KOPT-K1 (cell line): ENCODE data around the gene CRISPLD2.

ENCODE experiments used
- H3K27ac ChIP-seq: fragments of 200-600 bp; sonication (generic); 2 replicates; pipeline ENCODE4 v1.5.1; 2016; ENCODE audit warnings: antibody characterized with exemption, mild to moderate bottlenecking, low read depth, low read length; ENCODE audit not compliant: poor library complexity, severe bottlenecking
- H3K36me3 ChIP-seq: fragments of 200-600 bp; sonication (generic); 2 replicates; pipeline ENCODE4 v1.5.1; 2017; ENCODE audit warnings: antibody characterized with exemption, mild to moderate bottlenecking, low read length, moderate library complexity; ENCODE audit not compliant: insufficient read depth
- H3K9me3 ChIP-seq: fragments of 200-600 bp; sonication (generic); 2 replicates; pipeline ENCODE4 v1.5.1; 2017; ENCODE audit warnings: antibody characterized with exemption, low read length, mild to moderate bottlenecking; ENCODE audit not compliant: insufficient read depth, poor library complexity, severe bottlenecking

CRISPLD2 gene

GRCh38 chr16:84790301-84790700 lies 29.5 kb upstream of the CRISPLD2 start:
- Histone ChIP-seq H3K27ac (no peak overlapping the region), H3K36me3 (no peaks in the 10 kb centered on the region), H3K9me3 (no peaks in the 10 kb centered on the region)

GRCh38 chr16:84791088-84791487 lies 28.7 kb upstream of the CRISPLD2 start:
- no peak overlapping the region for H3K27ac ChIP-seq
- no peaks in the 10 kb centered on the region for H3K9me3 ChIP-seq
- H3K36me3 ChIP-seq: no peaks in the 10 kb centered on the region

- H3K36me3 ChIP-seq: no peaks in the 10 kb centered on the region
- H3K9me3 ChIP-seq: no peaks in the 10 kb centered on the region
These were observed 28.3 kb upstream of the CRISPLD2 start for GRCh38 chr16:84791501-84791900.

GRCh38 chr16:84794186-84794585 lies 25.6 kb upstream of the CRISPLD2 start:
- H3K36me3 ChIP-seq: no peaks in the 10 kb centered on the region
- H3K9me3 ChIP-seq: no peaks in the 10 kb centered on the region
- H3K27ac ChIP-seq: no peak overlapping the region

More at GRCh38 chr16:84791501-84791900, 28.3 kb upstream of the CRISPLD2 start:
- H3K27ac ChIP-seq: no peak overlapping the region

- no peaks in the 10 kb centered on the region for H3K9me3 ChIP-seq
- H3K36me3 ChIP-seq: no peaks in the 10 kb centered on the region
- H3K27ac ChIP-seq: no peak overlapping the region
These were observed 25.2 kb upstream of the CRISPLD2 start for GRCh38 chr16:84794626-84795025.

GRCh38 chr16:84795329-84796053 lies 24.3 kb upstream of the CRISPLD2 start:
- H3K36me3 ChIP-seq: no peaks in the 10 kb centered on the region
- H3K9me3 ChIP-seq: no peaks in the 10 kb centered on the region
- H3K27ac ChIP-seq: no peak overlapping the region

GRCh38 chr16:84800158-84800978 lies 19.4 kb upstream of the CRISPLD2 start:
- Histone ChIP-seq H3K9me3 (no peaks in the 10 kb centered on the region), H3K36me3 (no peaks in the 10 kb centered on the region), H3K27ac (no peak overlapping the region)

- Histone ChIP-seq H3K36me3 (no peaks in the 10 kb centered on the region), H3K9me3 (no peaks in the 10 kb centered on the region), H3K27ac (no peak overlapping the region)
These were observed 16.6 kb upstream of the CRISPLD2 start for GRCh38 chr16:84803146-84803545.

- no peaks in the 10 kb centered on the region for H3K36me3 ChIP-seq
These were observed 15.5 kb upstream of the CRISPLD2 start for GRCh38 chr16:84804326-84804725.

GRCh38 chr16:84806256-84806889 lies 13.4 kb upstream of the CRISPLD2 start:
- H3K9me3 ChIP-seq: no peaks in the 10 kb centered on the region
- H3K36me3 ChIP-seq: no peaks in the 10 kb centered on the region
- no peak overlapping the region for H3K27ac ChIP-seq

More at GRCh38 chr16:84804326-84804725, 15.5 kb upstream of the CRISPLD2 start:
- Histone ChIP-seq H3K9me3 (no peaks in the 10 kb centered on the region), H3K27ac (no peak overlapping the region)

GRCh38 chr16:84806890-84807258 lies 12.9 kb upstream of the CRISPLD2 start:
- H3K27ac ChIP-seq: no peak overlapping the region
- H3K36me3 ChIP-seq: no peaks in the 10 kb centered on the region
- H3K9me3 ChIP-seq: no peaks in the 10 kb centered on the region

GRCh38 chr16:84807776-84808175 lies 12.0 kb upstream of the CRISPLD2 start:
- Histone ChIP-seq H3K36me3 (no peaks in the 10 kb centered on the region), H3K27ac (no peak overlapping the region), H3K9me3 (no peaks in the 10 kb centered on the region)

GRCh38 chr16:84808826-84809225 lies 11.0 kb upstream of the CRISPLD2 start:
- H3K27ac ChIP-seq: no peak overlapping the region
- no peaks in the 10 kb centered on the region for H3K36me3 ChIP-seq
- no peaks in the 10 kb centered on the region for H3K9me3 ChIP-seq

- Histone ChIP-seq H3K9me3 (no peaks in the 10 kb centered on the region), H3K36me3 (no peaks in the 10 kb centered on the region), H3K27ac (no peak overlapping the region)
These were observed 9.1 kb upstream of the CRISPLD2 start for GRCh38 chr16:84810518-84811273.

- Histone ChIP-seq H3K9me3 (no peaks in the 10 kb centered on the region), H3K36me3 (no peaks in the 10 kb centered on the region), H3K27ac (no peak overlapping the region)
These were observed 8.3 kb upstream of the CRISPLD2 start for GRCh38 chr16:84811529-84811928.
